Loucy (cell line): ENCODE data around the gene RALB.
"Not testable (repeated sequence)": the region's sequence is repeated elsewhere in the genome, so short reads cannot be mapped to it uniquely, and the experiment has no call there.

Source experiments
- H2AFZ ChIP-seq: fragments of 200-600 bp; sonication (generic); 2 replicates; pipeline ENCODE4 v1.6.0; 2016; ENCODE audit warnings: antibody characterized with exemption, mild to moderate bottlenecking, low read length, moderate library complexity
- H3F3A ChIP-seq: fragments of 200-600 bp; 2 replicates; pipeline ENCODE4 v1.6.0; 2016; ENCODE audit warnings: antibody characterized with exemption, low read depth, mild to moderate bottlenecking
- H3K27me3 ChIP-seq: fragments of 200-600 bp; sonication (generic); 2 replicates; pipeline ENCODE4 v1.6.1; 2014; ENCODE audit warnings: low read length, mild to moderate bottlenecking; ENCODE audit not compliant: insufficient read depth, poor library complexity, severe bottlenecking
- H3K36me3 ChIP-seq: fragments of 200-600 bp; sonication (generic); 2 replicates; pipeline ENCODE4 v1.6.1; 2016; ENCODE audit warnings: low read length; ENCODE audit not compliant: insufficient read depth
- H3K4me1 ChIP-seq: fragments of 200-600 bp; sonication (generic); 2 replicates; pipeline ENCODE4 v1.5.1; 2014; ENCODE audit warnings: low read length, mild to moderate bottlenecking; ENCODE audit not compliant: insufficient read depth, poor library complexity, severe bottlenecking
- H3K4me2 ChIP-seq: fragments of 200-600 bp; sonication (generic); 2 replicates; pipeline ENCODE4 v1.6.0; 2014; ENCODE audit warnings: antibody characterized with exemption, low read length, low read depth, mild to moderate bottlenecking; ENCODE audit not compliant: poor library complexity, severe bottlenecking
- H3K4me3 ChIP-seq: fragments of 200-600 bp; sonication (generic); 2 replicates; pipeline ENCODE4 v1.5.1; 2014; ENCODE audit warnings: low read length, mild to moderate bottlenecking, mixed read lengths; ENCODE audit not compliant: poor library complexity, severe bottlenecking
- H3K79me2 ChIP-seq: fragments of 200-600 bp; sonication (generic); 2 replicates; pipeline ENCODE4 v1.6.1; 2014; ENCODE audit warnings: low read length; ENCODE audit not compliant: insufficient read depth
- H3K9ac ChIP-seq: fragments of 200-600 bp; sonication (generic); 2 replicates; pipeline ENCODE4 v1.6.0; 2014; ENCODE audit warnings: mild to moderate bottlenecking, low read depth, low read length, moderate library complexity; ENCODE audit not compliant: poor library complexity, severe bottlenecking
- H3K9me2 ChIP-seq: fragments of 200-600 bp; sonication (generic); replicated peaks from 2 replicates; pipeline ENCODE4 v1.6.1; 2016; ENCODE audit warnings: low read depth, low read length, mixed read lengths
- H3K9me3 ChIP-seq: fragments of 200-600 bp; sonication (generic); 2 replicates; pipeline ENCODE4 v1.6.1; 2014; ENCODE audit warnings: mild to moderate bottlenecking, antibody characterized with exemption, low read length, low read depth; ENCODE audit not compliant: insufficient read depth
- H4K20me1 ChIP-seq: fragments of 200-600 bp; sonication (generic); 2 replicates; pipeline ENCODE4 v1.6.0; 2014; ENCODE audit warnings: antibody characterized with exemption, low read length, mild to moderate bottlenecking; ENCODE audit not compliant: insufficient read depth, poor library complexity, severe bottlenecking
- EZH2phosphoT487 ChIP-seq: fragments of 200-600 bp; IDR thresholded peaks from 2 replicates; pipeline ENCODE4 v1.6.1; 2018; ENCODE audit warnings: antibody characterized with exemption, mild to moderate bottlenecking, moderate library complexity, borderline replicate concordance
- TF ChIP-seq, protein P1 (sequence below): fragments of 200-600 bp; sonication (generic); conservative IDR thresholded peaks from 2 replicates; pipeline ENCODE4 v1.5.1; 2014; ENCODE audit warnings: mild to moderate bottlenecking, antibody characterized with exemption, low read length

RALB gene

DNA sequence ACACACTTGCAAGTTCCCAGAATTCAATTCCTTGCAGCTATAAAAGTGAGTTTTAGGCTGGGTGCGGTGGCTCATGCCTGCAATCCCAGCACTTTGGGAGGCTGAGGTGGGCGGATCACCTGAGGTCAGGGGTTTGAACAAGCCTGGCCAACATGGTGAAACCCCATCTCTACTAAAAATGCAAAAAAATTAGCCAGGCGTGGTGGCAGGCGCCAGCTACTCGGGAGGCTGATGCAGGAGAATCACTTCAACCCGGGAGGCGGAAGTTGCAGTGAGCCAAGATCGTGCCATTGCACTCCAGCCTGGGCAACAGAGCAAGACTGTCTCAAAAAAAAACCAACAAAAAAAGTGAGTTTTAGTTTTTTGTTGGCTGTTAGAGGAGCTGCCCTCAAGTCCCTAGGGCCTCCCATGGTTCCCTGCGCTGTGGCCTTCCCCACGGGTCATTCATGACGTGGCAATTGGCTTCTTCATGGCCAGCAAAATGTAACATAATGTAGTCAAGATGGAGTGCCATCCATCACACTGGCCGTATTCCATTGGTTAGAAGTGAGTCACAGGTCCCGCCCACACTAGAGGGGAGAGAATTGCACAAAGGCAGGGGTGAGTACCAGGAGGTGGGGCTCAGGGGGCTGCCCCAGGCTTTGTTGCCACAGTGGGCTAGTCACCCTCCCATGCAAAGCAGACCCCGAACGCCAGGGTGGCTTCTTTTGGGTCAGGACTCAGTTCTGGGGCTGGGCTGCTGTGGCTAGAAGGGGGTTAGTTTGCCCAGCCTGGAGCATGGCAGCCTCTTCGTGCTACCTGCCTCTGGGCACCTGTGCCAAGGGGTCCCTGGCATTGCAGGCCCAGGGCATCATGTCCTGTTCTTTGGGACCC, 55.6 kb downstream of the RALB start:
- H3K4me3 ChIP-seq: no peak overlapping the region
- no peaks in the 10 kb centered on the region for H3K9me3 ChIP-seq
- H3K79me2 ChIP-seq: no peaks in the 10 kb centered on the region
- H3K36me3 ChIP-seq: no peaks in the 10 kb centered on the region
- TF ChIP-seq, protein P1, sequence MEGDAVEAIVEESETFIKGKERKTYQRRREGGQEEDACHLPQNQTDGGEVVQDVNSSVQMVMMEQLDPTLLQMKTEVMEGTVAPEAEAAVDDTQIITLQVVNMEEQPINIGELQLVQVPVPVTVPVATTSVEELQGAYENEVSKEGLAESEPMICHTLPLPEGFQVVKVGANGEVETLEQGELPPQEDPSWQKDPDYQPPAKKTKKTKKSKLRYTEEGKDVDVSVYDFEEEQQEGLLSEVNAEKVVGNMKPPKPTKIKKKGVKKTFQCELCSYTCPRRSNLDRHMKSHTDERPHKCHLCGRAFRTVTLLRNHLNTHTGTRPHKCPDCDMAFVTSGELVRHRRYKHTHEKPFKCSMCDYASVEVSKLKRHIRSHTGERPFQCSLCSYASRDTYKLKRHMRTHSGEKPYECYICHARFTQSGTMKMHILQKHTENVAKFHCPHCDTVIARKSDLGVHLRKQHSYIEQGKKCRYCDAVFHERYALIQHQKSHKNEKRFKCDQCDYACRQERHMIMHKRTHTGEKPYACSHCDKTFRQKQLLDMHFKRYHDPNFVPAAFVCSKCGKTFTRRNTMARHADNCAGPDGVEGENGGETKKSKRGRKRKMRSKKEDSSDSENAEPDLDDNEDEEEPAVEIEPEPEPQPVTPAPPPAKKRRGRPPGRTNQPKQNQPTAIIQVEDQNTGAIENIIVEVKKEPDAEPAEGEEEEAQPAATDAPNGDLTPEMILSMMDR: no peak
- TF ChIP-seq EZH2phosphoT487: no peak
- H4K20me1 ChIP-seq: no peaks in the 10 kb centered on the region
- H3K9me2 ChIP-seq: no peaks in the 10 kb centered on the region
- H3F3A ChIP-seq: no peaks in the 10 kb centered on the region
- no peaks in the 10 kb centered on the region for H3K27me3 ChIP-seq
- H2AFZ ChIP-seq: no peak overlapping the region
- no peak overlapping the region for H3K4me2 ChIP-seq
- no peak overlapping the region for H3K9ac ChIP-seq
- H3K4me1 ChIP-seq: peaks cover under 1% of the 10 kb centered on the region

DNA sequence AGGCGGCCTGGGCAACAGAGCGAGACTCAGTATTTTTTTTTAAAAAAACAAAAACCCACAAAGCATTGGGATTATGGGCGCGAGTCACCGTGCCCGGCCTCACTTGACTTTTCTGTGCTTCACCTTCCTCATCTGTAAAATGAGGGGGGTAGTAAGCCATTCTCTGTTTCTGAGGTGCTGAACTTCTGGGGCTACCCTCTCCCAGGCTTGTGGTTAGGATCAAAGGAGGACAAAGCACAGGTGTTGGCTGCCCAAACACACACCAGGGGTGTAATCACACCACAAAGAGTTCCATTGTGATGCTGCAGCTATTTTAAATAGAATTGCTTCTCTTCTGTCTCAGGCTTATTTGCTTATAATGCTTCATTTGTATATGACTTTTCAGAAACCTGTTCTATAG, 57.5 kb downstream of the RALB start:
- TF ChIP-seq, protein P1: no peak
- TF ChIP-seq EZH2phosphoT487: no peak
- Histone ChIP-seq H3K4me1 (peaks cover 14% of the 10 kb centered on the region), H4K20me1 (no peaks in the 10 kb centered on the region), H3F3A (no peaks in the 10 kb centered on the region), H3K27me3 (no peaks in the 10 kb centered on the region), H2AFZ (no peak overlapping the region), H3K79me2 (no peaks in the 10 kb centered on the region), H3K36me3 (no peaks in the 10 kb centered on the region), H3K9me2 (no peaks in the 10 kb centered on the region), H3K9me3 (no peaks in the 10 kb centered on the region), H3K4me2 (no peak overlapping the region), H3K4me3 (no peak overlapping the region), H3K9ac (no peak overlapping the region)

DNA sequence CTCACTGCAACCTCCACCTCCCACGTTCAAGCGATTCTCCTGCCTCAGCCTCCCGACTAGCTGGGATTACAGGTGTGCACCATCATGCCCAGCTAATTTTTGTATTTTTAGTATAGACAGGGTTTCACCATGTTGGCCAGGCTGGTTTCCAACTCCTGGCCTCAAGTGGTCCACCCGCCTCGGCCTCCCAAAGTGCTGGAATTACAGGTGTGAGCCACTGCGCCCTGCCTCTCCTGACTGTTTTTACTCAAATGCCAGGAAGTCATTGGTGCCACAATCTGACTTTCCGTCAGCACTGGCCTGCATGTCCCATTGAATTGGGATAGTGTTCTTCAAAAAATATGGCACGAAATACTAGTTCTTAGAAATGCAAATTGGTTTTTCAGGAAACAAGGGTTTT, 58.2 kb downstream of the RALB start:
- H3K4me1 ChIP-seq: peaks cover 14% of the 10 kb centered on the region
- not testable (repeated sequence) for H4K20me1 ChIP-seq, H3K36me3 ChIP-seq, H3K4me3 ChIP-seq, H3K79me2 ChIP-seq, H3K9me2 ChIP-seq, H3F3A ChIP-seq, H3K27me3 ChIP-seq, H2AFZ ChIP-seq, H3K9me3 ChIP-seq, H3K9ac ChIP-seq, H3K4me2 ChIP-seq

DNA sequence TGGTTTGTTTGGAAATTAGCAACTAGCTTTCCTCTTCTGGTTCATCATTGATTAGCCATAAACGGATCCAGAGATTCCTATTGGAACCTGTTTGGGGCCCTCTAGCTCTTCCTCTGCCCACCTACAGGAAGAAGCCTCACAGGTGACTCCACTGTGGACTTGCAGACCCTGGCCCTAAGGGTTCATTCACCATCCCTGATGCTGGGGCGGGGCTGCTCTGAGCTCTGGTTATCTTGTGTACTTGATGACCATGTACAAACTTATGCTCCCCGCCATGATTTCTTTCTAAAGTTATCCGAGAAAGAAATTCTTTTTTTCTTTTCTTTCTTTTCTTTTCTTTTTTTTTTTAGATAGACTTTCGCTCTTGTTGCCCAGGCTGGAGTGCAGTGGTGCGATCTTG, 59.4 kb downstream of the RALB start:
- H3K79me2 ChIP-seq: no peaks in the 10 kb centered on the region
- no peaks in the 10 kb centered on the region for H3K36me3 ChIP-seq
- H4K20me1 ChIP-seq: no peaks in the 10 kb centered on the region
- H3K9me2 ChIP-seq: no peaks in the 10 kb centered on the region
- H2AFZ ChIP-seq: no peak overlapping the region
- peaks cover 14% of the 10 kb centered on the region for H3K4me1 ChIP-seq
- no peaks in the 10 kb centered on the region for H3F3A ChIP-seq
- no peak overlapping the region for H3K4me3 ChIP-seq
- H3K4me2 ChIP-seq: no peak overlapping the region
- H3K27me3 ChIP-seq: no peaks in the 10 kb centered on the region
- no peak overlapping the region for H3K9ac ChIP-seq
- H3K9me3 ChIP-seq: no peaks in the 10 kb centered on the region
- no peak for TF ChIP-seq EZH2phosphoT487
- TF ChIP-seq, protein P1: no peak
